ENCODE results near the gene NELFA.
A peak's percentile ranks its signal among the peaks of the same experiment; 100 is the strongest.
"Not testable (repeated sequence)": the region's sequence is repeated elsewhere in the genome, so short reads cannot be mapped to it uniquely, and the experiment has no call there.

The NELFA gene

GRCh38 chr4:2040391-2041238 lies 31.8 kb upstream of the NELFA start:
- DNase-seq, result peak in 2 of 4 experiments; percentile 20 to 25

- DNase-seq, result peak; percentile 38 to 70 (median 65)
Observed at GRCh38 chr4:2036866-2037265, 28.1 kb upstream of the NELFA start.

- DNase-seq, result no peak
Observed at GRCh38 chr4:2036327-2036726, 27.6 kb upstream of the NELFA start.

GRCh38 chr4:2031161-2031560 lies 22.4 kb upstream of the NELFA start:
- DNase-seq, result not testable (repeated sequence)

- DNase-seq, result not testable (repeated sequence)
Observed at GRCh38 chr4:2027120-2027519, 18.3 kb upstream of the NELFA start.

GRCh38 chr4:2025817-2026216 lies 17.0 kb upstream of the NELFA start:
- DNase-seq, result no peak

GRCh38 chr4:2024683-2025082 lies 15.9 kb upstream of the NELFA start:
- no peak for DNase-seq

- not testable (repeated sequence) for DNase-seq
Observed at GRCh38 chr4:2021358-2022018, 12.7 kb upstream of the NELFA start.

- no peak for DNase-seq
Observed at GRCh38 chr4:2015008-2015407, 6.2 kb upstream of the NELFA start.

GRCh38 chr4:2011583-2011982 lies 2.8 kb upstream of the NELFA start:
- DNase-seq, result peak; percentile 59 to 78 (median 78)

- DNase-seq, result peak; percentile 87 to 91 (median 91)
Observed at GRCh38 chr4:2009651-2010233, 968 bp upstream of the NELFA start.

- DNase-seq, result no peak
Observed at GRCh38 chr4:2008671-2008920, 178 bp downstream of the NELFA start.

GRCh38 chr4:2007804-2008670 lies 737 bp downstream of the NELFA start:
- peak in 1 of 4 experiments; percentile 8 for DNase-seq

GRCh38 chr4:2006956-2007653 lies 1.7 kb downstream of the NELFA start:
- DNase-seq, result no peak

- DNase-seq, result no peak
Observed at GRCh38 chr4:2006367-2006766, 2.4 kb downstream of the NELFA start.

GRCh38 chr4:2003361-2003760 lies 5.4 kb downstream of the NELFA start:
- not testable (repeated sequence) for DNase-seq

GRCh38 chr4:1999308-1999707 lies 9.5 kb downstream of the NELFA start:
- DNase-seq, result not testable (repeated sequence)

- no peak for DNase-seq
Observed at GRCh38 chr4:1998296-1998695, 10.5 kb downstream of the NELFA start.

GRCh38 chr4:1997712-1998111 lies 11.1 kb downstream of the NELFA start:
- no peak for DNase-seq

GRCh38 chr4:1996866-1997611 lies 11.7 kb downstream of the NELFA start:
- DNase-seq, result no peak

- no peak for DNase-seq
Observed at GRCh38 chr4:1994938-1995337, 13.8 kb downstream of the NELFA start.
